ENCODE results near the gene ANKRD55. TPM values are rescaled to one million over a fixed set of nuclear protein-coding genes. Genes with fewer than 3 reads are reported as not detected.
"Not testable (repeated sequence)": the region's sequence is repeated elsewhere in the genome, so short reads cannot be mapped to it uniquely, and the experiment has no call there.

The ANKRD55 gene
- total RNA-seq, 1 donor from 2014 or later: not detected

- no peak for DNase-seq (ENCODE audit: low read depth)
These were observed 86.0 kb downstream of the ANKRD55 start for GRCh38 chr5:56147106-56147505.

GRCh38 chr5:56146674-56147073 is 86.5 kb downstream of the ANKRD55 start:
- no peak for DNase-seq (ENCODE audit: low read depth)

GRCh38 chr5:56145511-56145910 is 87.6 kb downstream of the ANKRD55 start:
- DNase-seq (ENCODE audit: low read depth): no peak

- DNase-seq (ENCODE audit: low read depth): no peak
These were observed 88.0 kb downstream of the ANKRD55 start for GRCh38 chr5:56145106-56145505.

DNA sequence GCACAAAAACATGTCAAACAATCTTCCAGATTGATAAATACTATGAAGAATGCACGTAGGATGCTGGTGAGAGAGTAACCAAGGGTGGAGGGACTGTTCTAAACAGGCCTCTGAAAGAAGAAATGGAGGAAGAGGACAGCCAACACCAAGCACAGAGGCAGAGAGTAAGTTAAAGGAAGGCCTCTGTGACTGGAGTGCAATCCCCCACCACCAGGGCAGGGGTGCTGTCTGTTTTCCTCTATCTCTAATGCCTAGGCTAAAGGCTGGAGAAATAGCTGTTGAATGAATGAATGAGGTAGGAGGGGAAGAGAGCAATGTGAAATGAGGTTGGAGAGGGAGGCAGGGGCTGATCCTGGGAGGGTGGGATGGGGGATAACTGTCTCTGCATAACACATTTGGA is 88.9 kb downstream of the ANKRD55 start:
- DNase-seq (ENCODE audit: low read depth): no peak

GRCh38 chr5:56143373-56143714 is 89.8 kb downstream of the ANKRD55 start:
- no peak for DNase-seq (ENCODE audit: low read depth)

DNA sequence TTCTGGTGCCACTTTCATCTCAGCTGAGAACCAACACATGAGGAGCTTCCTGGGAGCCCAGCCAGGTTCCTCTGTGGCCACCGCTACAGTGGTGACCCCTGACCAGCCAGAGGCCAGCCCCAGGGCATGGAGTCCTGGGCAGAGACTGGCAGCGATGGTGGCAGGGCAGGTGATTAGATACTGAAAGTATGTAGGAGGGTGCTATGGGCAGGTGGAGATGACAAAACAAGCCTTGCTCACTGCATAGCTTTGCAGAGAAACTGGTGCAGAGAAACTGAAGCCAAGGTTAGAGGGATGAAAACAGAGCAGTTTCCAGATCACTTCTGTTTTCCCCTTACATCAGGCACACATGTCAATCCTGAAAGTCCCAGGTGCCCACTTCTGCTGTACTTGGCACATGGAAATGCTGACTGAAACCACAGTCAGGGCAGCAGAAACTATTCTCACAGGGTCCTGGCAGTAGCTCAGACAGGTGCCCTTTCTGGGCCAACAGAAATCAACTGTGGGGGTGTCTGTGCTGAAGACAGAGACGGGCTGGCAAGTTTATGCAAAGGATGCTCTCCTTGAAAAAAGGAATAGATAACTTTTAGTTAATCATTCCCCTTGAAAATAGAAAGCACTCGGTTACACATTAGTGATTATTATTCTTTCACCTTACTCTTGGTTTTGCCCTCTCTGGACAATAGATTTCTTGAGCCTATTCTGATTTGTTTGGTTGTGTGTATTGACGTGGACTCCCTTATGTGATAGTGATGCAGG is 90.3 kb downstream of the ANKRD55 start:
- DNase-seq (ENCODE audit: low read depth): no peak

- DNase-seq (ENCODE audit: low read depth): no peak
These were observed 90.9 kb downstream of the ANKRD55 start for GRCh38 chr5:56142233-56142613.

DNA sequence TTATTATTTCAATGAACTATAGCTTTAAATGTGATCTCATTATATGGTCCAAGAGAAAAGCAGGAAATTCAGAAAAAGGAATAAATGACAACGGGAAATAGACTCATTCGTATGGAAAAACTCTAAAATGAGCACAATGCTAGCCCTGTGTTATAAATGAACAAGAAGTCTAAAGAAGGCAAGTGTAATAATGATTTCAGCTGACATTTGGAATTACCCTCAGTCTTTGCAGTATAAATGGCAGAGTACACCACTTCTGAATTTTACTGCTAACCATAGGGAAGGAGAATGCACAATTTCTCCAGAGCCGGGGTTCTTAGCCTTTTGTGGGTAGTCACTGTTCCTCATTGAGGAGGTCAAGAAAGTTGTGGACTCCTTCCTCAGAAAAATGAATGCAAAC is 93.1 kb downstream of the ANKRD55 start:
- DNase-seq (ENCODE audit: low read depth): no peak

DNA sequence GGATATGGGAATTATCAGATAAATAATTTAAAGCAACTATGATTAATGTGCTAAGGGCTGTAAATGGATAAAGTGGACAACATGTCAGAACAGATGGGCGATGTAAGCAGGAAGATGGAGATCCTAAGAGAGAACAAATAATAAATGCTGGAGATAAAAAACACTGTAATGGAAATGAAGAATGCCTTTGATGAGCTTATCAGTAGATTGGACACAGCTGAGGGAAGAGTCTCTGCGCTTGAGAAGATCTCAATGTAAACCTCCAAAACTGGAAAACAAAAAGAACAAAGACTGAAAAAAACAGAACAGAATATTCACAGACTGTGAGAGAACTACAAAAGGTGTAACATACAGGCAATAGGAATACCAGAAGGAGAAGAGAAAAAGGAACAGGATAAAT is 102.5 kb downstream of the ANKRD55 start:
- no peak for DNase-seq (ENCODE audit: low read depth)

DNA sequence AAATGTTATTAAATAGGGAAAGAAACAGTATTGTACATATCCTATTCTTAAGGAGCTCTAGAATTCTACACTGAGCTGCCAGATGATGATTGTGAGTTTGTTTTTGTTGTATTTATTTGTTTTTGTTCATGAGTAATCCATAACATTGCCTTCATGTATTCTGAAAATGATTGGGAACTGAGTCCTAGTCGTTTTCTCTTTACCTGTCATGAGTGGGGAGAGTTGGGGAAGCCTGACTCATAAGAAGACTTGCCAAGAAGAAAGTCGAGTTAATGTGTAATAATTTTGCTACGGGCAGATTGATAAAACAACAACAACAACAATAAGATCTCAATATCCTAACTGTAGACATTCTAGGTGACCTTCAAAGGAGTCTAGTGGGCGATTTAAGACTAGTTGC is 103.8 kb downstream of the ANKRD55 start:
- no peak for DNase-seq (ENCODE audit: low read depth)

DNA sequence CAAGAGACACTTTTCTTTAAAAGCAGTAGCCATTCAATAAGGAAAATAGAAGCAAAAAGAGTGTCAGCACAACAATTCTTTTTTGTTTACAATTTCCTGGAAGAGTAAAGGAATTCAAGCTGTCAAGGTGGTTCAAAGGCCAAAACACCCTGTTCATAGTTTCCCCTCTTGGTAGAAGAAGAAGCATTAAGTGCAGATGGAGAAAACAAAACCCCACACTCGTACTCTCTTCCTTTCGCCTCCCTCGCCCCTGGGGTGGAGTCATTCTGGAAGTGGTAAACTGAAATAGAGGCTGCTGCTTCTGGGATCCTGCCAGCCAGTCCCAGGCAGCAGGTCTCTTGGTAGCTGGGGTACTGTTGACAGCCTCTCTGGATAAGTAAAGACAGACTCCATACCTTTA is 105.0 kb downstream of the ANKRD55 start:
- no peak for DNase-seq (ENCODE audit: low read depth)

- DNase-seq (ENCODE audit: low read depth): no peak
These were observed 106.5 kb downstream of the ANKRD55 start for GRCh38 chr5:56126487-56127179.

GRCh38 chr5:56123531-56124243 is 109.4 kb downstream of the ANKRD55 start:
- DNase-seq (ENCODE audit: low read depth): peak; percentile 94

DNA sequence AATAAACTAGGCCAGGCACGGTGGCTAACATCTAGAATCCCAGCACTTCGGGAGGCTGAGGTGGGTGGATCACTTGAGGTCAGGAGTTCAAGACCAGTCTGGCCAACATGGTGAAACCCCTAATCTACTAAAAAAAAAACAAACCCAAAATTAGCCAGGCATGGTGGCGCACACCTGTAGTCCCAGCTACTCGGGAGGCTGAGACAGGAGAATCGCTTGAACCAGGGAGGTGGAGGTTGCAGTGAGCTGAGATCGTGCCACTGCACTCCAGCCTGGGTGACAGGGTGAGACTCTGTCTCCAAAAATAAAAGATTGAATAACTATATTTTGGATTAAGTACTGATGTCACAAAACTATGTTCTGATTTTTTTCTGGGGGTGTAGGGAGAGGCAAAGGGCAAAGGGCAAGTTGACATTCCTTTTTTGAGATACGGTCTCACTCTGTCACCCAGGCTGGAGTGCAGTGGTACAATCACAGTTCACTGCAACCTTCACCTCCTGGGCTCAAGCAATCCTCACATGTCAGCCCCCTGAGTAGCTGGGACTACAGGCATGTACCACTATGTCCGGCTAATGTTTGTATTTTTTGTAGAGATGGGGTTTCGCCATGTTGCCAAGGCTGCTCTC is 110.7 kb downstream of the ANKRD55 start:
- not testable (repeated sequence) for DNase-seq (ENCODE audit: low read depth)

- no peak for DNase-seq (ENCODE audit: low read depth)
These were observed 114.1 kb downstream of the ANKRD55 start for GRCh38 chr5:56119050-56119449.

DNA sequence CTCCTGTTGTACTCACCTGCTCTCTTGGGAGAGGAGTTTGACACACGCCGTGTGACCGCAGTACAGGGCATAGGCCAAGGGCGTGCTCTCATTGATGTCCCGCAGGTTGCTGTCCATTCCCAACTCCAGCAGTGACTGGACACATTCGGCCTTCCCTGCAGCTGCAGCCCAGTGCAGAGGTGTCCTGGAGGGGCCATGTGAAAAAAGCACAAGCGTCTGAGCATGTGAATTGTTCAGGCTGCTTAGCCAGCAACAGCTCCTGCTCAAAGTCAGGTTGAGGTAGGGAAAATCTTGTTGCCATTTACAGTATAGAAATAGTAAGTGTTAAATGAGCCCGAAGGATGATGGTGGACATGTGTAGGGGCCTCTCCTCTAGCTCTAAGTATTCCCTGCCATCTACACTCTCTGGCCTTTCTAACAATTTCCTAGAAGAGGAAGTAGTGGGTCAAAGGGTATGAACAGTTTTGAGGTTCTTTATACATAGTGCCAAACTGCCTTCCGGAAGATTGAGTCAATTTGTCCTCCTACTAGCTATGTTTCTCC is 116.5 kb downstream of the ANKRD55 start:
- DNase-seq (ENCODE audit: low read depth): no peak

DNA sequence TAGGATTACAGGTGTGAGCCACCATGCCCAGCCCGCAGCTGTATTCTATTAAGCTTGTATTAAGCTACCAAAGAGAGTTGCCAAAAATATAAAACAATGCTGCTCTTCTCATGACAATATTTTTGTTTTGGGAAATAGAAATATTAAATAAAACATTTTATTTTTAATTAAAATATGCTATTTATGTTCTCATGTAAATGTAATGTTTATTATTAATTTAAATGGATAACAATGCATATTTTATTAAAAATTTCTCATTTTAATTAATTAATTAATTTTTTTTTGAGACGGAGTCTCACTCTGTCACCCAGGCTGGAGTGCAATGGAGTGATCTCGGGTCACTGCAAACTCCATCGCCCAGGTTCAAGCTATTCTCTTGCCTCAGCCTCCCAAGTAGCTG is 117.5 kb downstream of the ANKRD55 start:
- no peak for DNase-seq (ENCODE audit: low read depth)

- no peak for DNase-seq (ENCODE audit: low read depth)
These were observed 120.5 kb downstream of the ANKRD55 start for GRCh38 chr5:56112526-56113121.

- DNase-seq (ENCODE audit: low read depth): no peak
These were observed 121.7 kb downstream of the ANKRD55 start for GRCh38 chr5:56111404-56111781.
